Kidney tubule cell (primary cell): Measurements from ENCODE around the gene RANBP9.

Source experiments
- DNase-seq: peaks from one replicate; pipeline ENCODE4 v3.0.0-alpha.2; 2018; ENCODE audit warnings: low spot score

RANBP9 gene

DNA sequence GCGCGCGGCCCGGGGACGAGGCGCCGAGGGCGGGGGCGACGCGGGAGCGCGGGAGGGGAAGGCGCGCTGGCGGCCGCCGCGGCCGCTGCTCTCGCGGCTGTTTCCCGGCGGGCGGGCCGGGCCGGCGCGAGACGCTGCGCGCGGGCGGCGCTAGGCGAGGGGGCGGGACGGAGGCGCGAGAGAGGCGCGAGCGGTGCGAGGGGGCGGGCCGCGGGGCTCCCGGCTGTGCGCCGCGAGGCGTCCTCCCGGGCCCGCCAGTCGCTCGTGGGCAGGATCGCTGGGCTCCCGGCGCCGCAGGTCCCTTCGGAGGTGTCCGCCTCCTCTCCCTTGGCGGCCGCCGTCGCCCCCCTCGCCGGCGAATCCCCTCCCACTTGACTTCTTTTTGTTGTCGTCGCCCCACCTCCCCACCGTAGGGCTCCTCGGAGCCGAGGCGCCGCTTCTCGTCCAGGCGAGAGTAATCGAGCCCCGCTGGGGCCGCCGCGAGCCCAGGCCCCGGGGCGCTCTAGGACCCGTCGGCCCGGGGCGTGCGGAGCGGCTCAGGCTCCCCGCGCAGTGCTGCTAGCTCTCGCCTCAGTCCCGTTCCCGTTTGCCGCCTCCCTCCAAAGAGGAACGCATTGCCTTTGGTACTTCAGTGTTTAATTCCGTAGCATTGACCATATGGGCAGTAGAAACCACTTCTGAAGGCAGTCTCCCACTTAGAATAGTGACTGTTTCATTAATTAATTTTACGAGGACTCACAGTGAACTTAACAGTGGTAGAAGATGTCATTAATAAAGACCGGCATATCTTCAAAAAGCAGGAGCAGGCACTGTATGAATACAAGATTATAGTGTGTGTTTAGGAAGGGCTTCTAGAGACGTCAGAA is at the start of gene RANBP9:
TSS of gene RANBP9 (minus strand) at position 103 of the 866 bp plus-strand sequence. CDS start 330 bp downstream, outside the sequence.
- DNase-seq: peak; percentile 91

DNA sequence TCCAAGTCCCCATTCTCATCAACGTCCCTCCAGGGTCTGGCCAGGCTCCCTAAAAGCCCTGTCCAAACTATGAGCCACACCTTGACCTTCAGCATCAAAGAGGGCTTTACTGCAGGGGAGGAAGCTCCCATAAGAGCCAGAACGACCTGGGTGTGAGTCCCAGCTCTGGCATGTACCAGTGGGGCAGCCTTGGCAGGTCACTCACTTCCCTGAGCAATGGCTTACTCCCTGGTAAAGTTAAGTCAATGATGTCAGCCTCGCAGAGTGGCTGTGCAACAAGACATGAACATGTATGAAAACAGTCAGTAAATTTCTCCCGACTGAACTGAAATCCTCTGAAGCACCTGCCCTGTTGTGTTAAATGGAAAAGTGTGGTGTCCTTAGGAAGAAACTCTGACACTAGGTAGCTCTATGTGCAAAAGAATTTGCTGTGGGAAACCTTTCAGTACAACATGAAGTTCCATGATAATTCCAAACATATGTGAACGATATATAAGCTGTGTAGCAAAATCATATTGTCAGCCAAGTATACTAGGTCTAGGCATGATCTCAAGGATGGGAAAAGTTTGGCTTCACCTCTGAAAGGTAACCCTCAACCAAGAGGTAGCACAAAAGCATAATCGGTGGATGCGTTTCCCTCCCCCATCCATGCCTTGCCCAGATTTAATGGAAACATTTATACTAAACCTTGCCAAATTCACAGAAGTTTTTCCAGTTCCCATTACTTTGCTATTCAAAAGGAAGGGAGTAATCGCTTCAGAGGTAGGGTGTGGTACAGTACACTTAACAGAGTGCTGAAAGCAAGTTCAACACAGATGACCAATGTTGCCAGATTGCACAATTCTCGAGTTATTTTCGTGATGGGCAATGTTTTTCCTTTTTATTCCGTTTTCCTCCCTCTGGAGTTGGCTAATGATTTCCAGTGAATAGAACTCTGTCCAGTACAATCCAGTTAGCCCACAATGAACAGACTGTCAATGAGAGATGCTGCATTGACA is 49.0 kb upstream of the RANBP9 start:
- DNase-seq: no peak

DNA sequence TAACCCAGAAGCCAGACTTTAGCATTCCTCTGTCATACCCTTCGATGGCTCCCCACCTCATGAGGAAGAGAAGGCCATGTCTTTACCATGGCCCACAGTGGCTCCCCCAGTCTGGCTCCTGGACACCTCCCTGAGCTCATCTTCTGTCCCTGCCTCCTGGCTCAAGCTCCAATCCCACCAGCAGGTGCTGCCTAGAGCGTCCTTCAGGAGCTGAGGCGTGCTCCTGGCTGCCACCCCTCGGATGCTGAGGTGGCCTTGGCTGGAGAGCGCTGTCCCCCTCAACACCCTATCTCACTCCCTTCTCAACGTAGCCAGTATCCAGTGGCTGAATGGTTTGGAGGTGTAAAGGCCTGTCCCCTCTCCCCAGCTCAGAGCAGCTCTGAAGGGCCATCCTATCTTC is 47.4 kb upstream of the RANBP9 start:
- DNase-seq: no peak

DNA sequence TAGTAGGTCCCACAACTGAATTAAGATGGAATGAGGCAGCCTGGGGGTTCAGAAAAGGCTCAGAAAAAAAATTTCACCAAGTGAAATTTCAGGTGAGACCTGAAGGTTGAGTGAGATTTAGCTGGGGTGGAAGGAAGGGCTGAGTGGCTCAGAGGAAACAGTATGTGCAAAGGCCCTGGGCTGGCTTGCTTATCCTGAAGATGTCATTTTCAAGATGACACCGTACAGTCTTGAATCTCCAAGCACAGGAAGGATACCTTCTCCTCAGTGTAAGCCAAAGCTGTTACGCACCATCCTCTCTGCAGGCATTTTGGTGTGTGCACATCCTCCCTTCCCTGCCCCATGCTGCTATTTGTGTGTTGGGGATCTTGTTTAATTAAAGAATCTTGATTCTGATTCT is 43.0 kb upstream of the RANBP9 start:
- no peak for DNase-seq

DNA sequence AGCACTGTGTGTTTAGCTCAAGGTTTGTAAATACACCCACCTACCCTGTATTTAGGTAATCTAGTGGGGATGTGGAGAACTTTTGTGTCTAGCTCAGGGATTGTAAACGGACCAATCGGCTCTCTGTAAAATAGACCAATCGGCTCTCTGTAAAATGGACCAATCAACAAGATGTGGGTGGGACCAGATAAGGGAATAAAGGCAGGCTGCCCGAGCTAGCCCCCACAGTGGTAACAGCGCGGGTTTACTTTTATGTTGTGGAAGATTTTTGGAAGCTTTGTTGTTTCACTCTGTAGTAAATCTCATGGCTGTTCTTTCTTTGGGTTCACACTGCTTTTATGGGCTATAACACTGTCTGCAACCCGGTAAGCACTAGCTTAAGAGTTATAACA is 32.1 kb upstream of the RANBP9 start:
- DNase-seq: no peak

DNA sequence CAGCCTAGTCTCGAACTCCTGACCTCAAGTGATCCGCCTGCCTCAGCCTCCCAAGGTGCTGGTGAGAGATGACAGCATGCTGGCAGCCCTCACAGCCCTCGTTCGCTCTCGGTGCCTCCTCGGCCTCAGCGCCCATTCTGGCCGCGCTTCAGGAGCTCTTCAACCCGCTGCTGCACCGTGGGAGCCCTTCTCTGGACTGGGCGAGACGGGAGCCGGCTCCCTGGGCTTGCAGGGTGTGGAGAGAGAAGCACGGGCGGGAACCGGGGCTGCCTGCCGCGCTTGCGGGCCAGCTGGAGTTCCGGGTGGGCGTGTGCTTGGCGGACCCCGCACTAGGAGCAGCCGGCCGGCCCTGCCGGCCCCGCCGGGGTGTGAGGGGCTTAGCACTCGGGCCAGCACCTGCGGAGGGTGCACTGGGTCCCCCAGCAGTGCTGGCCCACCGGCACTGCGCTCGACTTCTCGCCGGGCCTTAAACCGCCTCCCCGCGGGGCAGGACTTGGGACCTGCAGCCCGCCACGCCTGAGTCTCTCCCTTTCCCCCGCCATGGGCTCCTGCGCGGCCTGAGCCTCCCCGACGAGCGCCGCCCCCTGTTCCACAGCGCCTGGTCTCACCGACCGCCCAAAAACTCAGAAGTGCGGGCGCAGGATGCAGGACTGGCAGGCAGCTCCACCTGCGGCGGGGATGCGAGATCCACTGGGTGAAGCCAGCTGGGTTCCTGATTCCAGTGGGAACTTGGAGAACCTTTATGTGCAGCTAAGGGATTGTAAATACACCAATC is 31.5 kb upstream of the RANBP9 start:
- no peak for DNase-seq

DNA sequence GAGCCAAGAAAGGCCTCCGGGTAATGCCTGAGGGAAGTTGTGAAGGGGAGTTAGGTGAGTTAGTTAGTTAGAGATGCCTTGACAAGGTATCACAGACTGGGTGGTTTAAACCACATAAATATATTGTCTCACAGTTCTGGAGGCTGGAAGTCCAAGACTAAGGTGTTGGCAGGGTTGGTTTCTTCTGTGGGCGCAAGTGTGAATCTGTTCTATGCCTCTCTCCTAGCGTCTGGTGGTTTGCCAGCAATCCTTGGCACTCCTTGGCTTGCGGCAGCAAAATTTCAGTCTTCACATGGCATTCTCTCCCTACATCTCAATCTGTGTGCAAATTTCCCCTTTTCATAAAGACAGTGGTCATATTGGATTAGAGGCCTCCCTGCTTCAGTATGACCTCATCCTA is 29.7 kb upstream of the RANBP9 start:
- no peak for DNase-seq

DNA sequence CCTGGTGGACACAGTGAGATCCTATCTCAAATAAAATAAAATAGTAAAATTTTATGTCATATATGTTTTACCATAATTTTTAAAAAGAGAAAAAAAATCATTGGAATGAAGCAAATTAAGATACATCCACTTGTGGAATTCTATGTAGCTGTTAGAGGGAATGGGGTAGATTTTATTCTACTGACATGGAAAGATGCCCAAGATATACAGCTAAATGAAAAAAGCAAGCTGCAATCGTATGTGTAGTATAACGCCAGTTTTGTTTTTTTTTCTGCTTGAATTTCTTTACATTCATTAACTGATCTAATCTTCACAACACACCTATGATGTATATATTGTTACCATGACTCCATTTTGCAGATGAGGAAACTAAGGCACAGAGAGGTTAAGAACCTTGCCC is 23.4 kb upstream of the RANBP9 start:
- DNase-seq: no peak

DNA sequence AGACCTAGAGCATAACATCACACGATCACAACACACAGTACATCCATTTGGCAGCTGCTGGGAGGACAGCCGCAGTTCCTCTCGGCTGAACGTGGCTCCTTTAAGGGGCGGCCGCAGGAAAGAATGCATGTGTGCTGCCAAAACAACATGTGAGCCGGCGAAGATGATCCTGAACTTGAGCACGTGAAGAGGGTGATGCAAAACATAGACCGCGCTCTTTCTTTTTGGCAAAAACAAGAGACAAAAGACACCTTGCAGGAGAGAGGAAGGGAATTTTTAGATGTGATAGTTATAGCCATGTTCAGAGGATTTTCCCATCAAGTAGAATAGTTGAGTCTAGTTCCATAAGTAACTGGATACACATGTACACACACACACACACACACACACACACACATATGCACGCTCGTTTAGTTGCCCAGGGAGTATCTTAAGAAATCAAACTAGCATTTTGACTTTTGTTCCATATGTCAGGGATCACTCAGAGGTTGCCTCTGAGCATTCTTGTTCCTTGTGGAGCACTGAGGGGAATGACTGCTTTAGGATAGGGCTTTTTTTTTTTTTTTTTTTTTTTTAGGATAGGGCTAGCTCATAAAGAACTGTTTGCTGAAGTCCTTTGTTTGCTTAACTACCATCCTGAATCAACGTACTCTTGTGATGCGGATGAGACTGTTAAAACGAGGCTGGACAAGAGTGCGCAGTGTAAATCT is 21.7 kb upstream of the RANBP9 start:
- peak; percentile 64 for DNase-seq

DNA sequence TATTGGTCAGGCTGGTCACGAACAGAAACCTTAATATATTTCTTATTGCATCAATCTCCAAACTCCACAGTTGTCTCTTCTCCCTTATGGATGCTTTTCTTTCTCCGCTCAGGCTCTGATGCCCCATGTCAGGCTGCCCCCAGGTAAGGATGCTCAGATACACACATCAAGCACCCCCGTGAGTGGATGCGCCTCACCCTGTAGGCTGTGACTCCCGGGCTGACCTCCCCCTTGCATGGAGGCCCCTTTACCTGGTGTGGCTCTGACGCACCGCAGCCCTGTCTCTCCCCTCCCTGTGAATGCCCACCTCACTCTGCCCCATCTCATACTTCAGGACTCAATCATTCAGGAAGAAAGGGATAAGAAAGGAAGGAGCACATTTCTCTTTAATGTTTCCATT is 19.1 kb upstream of the RANBP9 start:
- DNase-seq: no peak

DNA sequence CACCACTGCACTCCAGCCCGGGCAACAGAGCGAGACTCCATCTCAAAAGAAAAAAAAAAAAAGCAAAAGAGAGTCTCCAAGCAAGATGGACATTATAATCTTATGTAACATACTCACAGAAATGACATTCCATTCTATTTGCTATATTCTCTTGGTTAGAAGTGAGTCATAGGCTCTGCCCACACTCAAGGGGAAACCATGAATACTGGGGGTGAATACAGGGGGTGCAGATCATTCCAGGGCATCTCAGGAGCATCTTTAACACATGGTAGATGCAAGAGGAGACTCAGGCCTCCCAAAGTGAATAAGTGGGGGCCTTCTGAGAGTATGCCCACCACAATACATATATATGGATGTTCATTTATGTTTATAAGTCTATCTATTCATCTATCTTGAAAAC is 18.3 kb upstream of the RANBP9 start:
- peak; percentile 52 for DNase-seq

DNA sequence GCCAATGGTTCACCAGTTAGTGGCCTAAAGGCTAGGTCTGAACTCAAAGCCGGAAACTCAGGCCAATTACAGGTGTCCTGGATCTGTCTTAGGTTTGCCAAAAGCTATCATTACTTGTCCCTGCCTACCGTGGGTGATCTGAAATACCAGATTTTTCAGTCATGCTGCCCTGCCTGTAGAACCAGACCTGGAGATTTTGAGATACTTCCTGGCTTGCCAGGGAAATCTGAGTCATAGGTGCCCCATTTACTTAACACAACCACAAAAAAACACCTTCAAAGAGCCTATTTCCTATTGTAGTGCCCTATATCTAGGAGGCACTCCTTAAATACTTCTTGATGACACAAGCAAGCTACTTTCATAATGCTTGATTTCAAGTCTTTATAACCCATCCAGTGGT is 13.9 kb upstream of the RANBP9 start:
- DNase-seq: peak; percentile 89

DNA sequence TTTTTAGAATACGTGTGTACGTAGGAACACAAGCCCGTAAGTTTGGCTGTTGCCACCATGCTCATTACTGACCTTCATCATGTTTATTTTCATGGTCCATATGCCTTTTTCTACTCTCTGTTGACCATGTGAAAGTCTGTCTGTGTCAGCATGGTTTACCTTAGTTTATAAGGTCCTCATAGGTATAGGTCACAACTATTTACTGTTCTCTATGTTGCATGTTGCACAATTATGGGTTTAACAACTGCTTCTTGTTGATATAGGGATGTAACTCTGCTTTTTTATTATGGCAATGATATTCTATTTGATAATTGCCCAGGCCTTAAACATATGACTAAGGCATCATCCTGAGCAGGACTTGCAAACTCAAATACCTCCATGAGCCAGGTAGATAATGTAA is 13.4 kb upstream of the RANBP9 start:
- no peak for DNase-seq

DNA sequence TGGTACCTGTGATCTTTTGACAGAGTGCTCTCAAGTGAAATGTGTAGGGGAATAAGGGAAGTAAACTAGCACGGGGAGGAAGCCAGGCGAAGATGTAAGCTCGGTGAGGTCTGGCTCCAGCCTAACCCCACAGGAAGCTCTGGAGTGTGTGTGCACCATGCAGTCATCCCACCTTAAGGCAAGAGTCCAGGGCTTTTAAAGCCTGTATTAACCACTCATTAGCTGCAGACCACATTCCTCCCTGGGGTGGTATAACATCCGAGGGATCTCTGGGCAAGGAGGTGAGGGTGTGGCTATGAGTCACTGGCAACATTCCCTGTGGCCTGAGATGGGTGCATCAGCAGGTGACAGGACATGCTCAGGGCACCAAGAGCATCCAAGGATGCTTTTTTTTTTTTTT is 12.5 kb upstream of the RANBP9 start:
- DNase-seq: peak; percentile 96

DNA sequence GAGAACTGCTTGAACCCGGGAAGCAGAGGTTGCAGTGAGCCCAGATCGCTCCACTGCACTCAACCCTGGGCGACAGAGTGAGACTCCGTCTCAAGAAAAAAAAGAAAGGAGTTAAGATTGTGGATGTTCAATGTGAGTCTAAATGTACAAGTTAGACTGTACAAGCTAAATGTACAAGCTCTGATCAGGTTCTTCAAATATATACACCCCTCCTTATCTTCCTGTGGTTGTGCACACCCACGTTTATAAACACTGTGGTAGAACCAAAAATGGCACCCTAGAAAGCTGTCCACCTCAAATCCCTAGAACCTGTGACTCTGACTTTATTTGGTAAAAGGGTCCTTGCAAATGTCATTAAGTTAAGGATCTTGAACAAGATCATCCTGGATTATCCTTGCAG is 11.2 kb upstream of the RANBP9 start:
- no peak for DNase-seq

DNA sequence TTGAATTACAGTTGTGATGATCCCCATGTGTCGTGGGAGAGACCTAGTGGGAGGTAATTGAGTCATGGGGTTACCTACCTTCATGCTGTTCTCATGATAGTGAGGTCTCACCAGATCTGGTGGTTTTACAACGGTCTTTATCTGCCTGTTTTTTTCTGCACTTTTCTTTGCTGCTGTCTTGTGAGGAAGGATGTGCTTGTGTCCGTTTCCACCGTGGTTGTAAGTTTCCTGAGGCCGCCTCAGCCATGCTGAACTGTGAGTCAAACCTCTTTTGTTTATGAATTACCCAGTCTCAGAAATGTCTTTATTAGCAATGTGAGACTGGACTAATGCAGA is 6.5 kb upstream of the RANBP9 start:
- DNase-seq: no peak

DNA sequence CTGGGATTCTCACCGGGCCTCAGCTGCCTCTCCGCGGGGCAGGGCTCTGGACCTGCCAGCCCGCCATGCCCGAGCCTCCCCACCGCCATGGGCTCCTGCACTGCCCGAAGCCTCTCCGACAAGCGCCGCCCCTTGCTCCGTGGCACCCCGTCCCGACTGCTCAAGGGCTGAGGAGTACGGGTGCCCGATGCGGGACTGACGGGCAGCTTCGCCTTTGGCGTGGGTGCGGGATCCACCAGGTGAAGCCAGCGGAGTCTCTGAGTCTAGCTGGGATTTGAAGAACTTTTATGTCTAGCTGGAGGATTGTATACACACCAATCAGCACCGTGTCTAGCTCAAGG is 5.3 kb upstream of the RANBP9 start:
- DNase-seq: no peak

DNA sequence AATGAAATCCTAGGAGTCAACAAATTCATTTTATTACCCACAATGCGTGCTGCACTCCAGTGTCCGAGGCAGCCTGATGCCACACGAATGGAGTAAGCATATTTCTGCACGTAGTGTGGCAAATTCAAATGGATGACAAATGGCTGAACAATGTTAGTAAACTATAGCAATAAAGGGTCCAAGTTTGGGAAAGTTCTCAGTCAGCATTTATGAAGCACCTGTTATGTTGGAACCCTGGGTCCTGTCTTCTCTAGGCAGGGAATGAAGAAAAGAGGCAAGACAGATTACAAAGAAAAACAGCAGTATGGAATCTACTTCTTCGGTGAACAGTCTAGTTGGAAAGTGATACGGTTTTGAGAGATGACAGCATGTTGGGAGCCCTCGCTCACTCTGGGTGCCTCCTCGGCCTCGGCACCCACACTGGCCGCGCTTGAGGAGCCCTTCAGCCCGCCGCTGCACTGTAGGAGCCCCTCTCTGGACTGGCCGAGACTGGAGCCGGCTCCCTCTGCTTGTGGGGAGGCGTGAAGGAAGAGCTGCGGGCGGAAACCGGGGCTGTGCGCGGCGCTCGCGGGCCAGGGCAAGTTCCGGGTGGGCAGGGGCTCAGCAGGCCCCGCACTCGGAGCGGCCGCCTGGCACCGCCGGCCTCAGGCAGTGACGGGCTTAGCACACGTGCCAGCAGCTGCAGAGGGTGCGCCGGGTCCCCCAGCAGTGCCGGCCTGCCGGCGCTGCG is 4.8 kb upstream of the RANBP9 start:
- DNase-seq: no peak

DNA sequence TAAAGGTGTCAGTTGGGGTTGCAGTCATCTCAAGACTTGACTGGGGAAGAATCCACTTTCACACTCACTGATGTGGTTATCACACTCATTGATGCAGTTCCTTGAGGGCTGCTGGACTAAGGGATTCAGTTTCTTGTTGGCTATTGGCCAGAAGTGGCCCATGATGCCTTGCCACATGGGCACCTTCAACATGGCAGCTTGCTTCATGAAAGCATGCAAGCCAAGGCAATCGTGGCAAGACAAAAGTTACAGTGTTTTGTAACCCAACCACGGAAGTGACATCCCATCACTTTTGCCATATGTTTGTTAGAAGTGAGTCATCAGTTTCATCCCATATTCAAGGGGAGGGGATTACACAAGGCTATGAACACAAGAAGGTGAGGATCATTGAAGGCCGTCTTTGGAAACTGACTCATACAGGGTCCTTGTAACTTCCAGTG is 3.8 kb upstream of the RANBP9 start:
- DNase-seq: no peak

DNA sequence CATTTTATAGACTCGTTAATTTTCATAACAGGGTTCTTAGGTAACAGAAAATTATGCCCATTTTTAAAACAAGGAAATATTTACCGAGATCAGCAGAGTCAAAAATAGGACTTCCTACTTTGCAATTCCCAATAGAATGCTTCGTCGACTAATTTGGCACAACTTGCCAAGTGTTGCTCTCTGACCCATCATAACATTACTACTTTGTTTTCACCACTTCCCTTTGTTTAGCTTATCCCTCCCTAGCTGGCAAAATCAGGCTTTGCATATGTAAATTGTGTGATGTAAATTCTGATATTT is 914 bp upstream of the RANBP9 start:
- peak; percentile 24 for DNase-seq

DNA sequence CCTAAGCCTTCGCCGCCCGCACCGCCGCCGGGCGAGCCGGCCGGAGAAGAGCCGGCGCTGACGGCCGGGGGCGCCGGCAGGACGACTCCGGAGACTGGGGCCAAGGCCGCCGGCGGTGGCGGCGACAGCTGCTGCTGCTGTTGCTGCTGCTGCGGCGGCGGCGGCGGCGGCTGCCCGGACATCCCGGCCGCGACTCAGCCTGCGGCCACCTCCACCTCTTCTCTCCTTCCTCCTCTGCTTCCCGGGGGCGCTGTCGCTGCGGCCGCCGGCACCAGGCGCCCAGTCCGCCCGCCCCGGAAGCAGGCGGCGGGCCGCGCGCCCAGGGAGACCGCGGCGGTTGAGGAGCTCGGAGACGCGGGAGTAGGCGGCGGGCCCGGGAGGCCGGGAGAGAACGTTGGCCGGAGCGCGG is 307 bp downstream of the RANBP9 start:
- DNase-seq: no peak
